IPS-NIHi11 (cell line): Measurements from ENCODE around the gene ATP4B.

Source experiments
- DNase-seq: peaks from one replicate; pipeline ENCODE4 v3.0.0; 2012; ENCODE audit warnings: mixed read lengths, low spot score

Gene ATP4B

GRCh38 chr13:113607889-113608635, 49.9 kb downstream of the ATP4B start:
- no peak for DNase-seq

- DNase-seq = no peak
Observed at GRCh38 chr13:113607056-113607888, 50.7 kb downstream of the ATP4B start.

- DNase-seq = no peak
Observed at GRCh38 chr13:113605866-113606438, 52.0 kb downstream of the ATP4B start.

- DNase-seq = no peak
Observed at GRCh38 chr13:113605461-113605860, 52.5 kb downstream of the ATP4B start.

- DNase-seq = no peak
Observed at GRCh38 chr13:113604186-113604585, 53.8 kb downstream of the ATP4B start.

- DNase-seq = no peak
Observed at GRCh38 chr13:113603116-113603710, 54.8 kb downstream of the ATP4B start.

- DNase-seq = no peak
Observed at GRCh38 chr13:113602291-113602988, 55.6 kb downstream of the ATP4B start.

GRCh38 chr13:113601166-113602070, 56.6 kb downstream of the ATP4B start:
- DNase-seq = no peak

GRCh38 chr13:113599391-113599790, 58.6 kb downstream of the ATP4B start:
- no peak for DNase-seq
